HG02759 (cell line): ENCODE data around the gene KIAA0825.

Source experiments
- ATAC-seq: cut with Tn5 transposase; IDR thresholded peaks from one replicate; pipeline ENCODE4 v1.9.1; 2021; ENCODE audit warnings: mild to moderate bottlenecking, moderate library complexity; ENCODE audit not compliant: unreplicated experiment

The KIAA0825 gene

DNA sequence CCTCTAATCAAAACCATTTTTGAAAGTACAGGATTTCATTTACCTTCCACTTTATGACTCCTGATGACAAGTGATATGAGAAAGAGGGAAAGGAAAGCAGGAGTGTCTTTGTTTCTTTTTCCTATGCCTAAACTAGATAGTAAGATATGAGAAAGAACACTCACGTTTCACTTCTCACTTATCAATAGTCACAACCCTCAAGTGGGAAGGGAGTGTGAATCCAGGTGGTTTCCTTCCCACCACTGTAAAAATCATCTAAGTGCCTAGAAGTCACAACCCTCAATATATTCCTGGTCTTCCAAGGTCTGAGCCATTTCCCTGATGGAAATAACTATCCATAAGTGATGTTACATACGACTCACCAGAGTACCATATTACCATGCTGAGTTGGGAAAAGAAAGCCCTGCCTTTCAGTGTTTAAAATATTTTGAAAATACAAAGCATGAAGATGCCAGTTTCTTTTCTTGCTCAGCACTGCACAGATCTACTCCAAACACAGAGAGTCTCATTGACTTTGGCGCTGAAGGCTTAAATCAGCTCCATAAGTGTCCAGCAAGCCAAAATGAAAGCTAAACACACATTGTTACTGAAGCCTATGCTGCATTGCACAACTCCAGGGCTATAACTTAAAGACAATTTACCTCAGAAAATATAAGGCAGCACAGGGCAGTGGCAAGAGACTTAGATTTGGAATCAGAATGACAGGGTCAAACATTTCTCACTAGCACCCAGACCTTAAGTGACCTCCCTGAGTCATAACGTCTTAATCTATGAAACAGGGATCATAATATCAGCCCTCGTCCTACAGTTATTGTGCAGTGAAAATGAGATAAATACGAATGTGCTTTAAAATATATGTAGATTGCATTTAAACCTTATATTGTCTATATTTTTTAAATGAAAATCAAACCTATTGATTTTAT lies 301.2 kb downstream of the KIAA0825 start:
- no peak for ATAC-seq

DNA sequence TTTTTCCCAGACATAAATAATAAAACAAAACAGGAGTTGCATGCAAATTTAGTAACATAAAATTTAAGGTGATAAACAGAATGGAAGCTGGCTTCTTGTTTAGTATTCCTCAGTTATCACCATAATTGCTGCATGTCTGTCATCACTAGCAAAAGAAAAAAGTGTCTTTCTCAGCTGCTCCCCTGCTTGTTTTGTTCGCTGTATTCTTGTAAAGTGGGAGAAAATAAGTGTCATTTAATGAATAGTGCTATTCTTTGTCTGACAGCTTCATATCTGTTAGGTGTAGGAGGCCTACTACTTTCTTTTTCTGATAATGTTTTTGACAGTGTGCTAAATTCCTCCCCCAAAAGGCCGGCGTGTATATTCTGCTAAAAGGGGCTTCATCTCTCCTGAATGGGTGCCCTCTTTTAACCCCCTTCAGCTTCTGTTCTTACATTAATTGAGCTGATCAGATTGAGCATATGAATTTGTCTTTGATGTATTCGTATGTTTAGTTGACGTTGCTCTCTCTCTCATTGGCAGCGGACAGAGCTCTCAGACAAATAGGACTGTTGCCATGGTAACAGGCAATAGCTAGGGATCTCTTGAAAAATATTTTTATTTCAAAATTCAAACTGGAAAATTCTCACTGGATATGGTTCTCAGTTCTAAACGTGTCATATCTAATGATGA lies 303.8 kb downstream of the KIAA0825 start:
- no peak for ATAC-seq

- no peak for ATAC-seq
These were observed 304.7 kb downstream of the KIAA0825 start for GRCh38 chr5:94313696-94314095.

- no peak for ATAC-seq
These were observed 305.2 kb downstream of the KIAA0825 start for GRCh38 chr5:94313188-94313587.

GRCh38 chr5:94312298-94312697 lies 306.1 kb downstream of the KIAA0825 start:
- ATAC-seq = no peak

GRCh38 chr5:94310833-94311232 lies 307.6 kb downstream of the KIAA0825 start:
- no peak for ATAC-seq

- no peak for ATAC-seq
These were observed 309.3 kb downstream of the KIAA0825 start for GRCh38 chr5:94309141-94309540.

DNA sequence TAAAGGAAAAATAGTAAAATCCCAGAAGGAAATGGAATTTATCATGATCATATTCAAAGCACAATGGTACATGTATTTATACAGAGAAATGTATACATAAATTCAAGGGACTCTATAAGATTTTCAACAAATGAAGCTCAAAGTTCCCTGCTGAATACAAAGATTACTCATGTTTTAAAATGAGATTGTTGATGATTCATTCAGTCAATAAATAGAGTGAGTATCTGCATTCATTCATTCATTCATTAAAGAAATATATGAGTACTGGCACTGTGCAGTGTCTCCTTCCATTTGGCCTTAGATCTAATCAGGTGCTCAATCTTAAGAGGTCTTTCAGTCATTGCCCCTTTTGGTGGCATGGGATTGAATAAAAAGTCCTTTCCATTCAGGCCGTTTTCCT lies 310.0 kb downstream of the KIAA0825 start:
- no peak for ATAC-seq

DNA sequence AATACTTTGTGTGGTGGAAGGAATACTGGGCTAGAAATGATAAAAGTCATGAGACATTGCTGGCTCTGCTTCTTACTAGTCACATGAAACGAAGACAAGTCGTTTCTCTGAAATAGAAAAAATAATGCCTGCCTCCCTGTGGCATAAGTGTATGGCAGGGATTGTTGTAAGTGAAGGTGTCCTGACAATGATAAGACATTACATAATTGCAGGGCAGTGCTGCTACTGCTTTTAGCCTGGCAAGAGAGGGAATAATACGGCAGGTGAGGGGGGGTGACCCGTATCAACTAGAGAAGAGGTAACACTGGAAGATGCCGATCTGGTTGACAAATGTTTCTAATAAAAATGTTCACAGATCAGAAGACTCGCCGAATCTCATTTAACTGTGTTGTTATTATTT lies 314.3 kb downstream of the KIAA0825 start:
- ATAC-seq = no peak

DNA sequence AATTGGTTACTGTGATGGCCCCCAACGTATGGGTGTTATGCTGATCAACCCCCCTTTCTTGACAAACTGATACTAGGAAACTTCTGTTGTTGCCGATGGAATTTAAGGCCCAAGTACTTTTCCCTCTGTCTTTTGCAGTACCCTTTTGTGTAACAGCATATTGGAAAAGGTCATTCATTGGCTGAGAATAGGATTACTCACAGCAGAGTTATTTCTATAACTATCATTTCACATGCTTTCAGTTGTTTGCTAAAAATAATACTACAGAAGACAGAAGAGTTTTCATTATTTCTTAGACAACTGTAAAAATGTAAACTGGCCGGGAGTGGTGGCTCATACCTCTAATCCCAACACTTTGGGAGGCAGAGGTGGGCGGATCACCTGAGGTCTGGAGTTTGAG lies 329.5 kb downstream of the KIAA0825 start:
- ATAC-seq = no peak

GRCh38 chr5:94285984-94286383 lies 332.4 kb downstream of the KIAA0825 start:
- no peak for ATAC-seq

DNA sequence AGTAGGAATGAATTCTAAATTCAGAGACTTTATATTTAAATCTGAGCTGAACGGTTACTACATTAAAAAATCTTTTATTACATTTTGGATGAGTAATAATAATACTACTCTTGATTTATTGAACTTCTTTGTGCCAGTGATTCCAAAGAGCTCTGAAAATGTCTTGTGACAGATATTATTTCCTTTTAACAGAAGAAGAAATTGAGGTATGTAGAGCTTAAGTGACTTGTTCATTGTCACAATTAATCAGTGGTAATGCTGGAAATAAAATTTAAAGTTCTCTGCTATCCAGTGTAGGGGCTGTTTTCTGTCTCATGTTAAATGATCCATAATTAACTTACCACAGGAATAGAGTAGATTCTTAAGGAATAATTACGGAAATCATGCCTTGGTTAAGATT lies 335.3 kb downstream of the KIAA0825 start:
- no peak for ATAC-seq

GRCh38 chr5:94281236-94281801 lies 337.1 kb downstream of the KIAA0825 start:
- no peak for ATAC-seq

DNA sequence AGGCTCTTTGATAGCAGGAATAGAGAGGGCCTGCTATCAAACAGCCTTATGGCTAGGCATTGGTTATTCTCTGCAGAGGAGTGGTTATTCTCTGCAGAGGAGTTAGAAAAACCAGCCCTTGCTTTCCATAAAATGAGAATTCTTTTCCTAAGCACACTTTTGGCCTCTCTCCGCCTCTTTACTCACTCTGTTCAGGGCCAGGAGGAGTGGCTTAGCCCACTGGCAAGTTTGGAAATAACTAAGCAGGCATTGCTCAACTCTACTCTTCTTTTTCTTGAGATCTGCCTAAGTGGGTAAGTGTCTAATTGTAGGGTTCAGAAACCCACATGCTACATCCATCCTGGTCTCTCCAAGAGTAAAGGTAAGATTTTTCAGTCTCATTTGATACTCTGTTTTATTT lies 341.7 kb downstream of the KIAA0825 start:
- ATAC-seq = no peak

- ATAC-seq = no peak
These were observed 342.4 kb downstream of the KIAA0825 start for GRCh38 chr5:94276048-94276447.

DNA sequence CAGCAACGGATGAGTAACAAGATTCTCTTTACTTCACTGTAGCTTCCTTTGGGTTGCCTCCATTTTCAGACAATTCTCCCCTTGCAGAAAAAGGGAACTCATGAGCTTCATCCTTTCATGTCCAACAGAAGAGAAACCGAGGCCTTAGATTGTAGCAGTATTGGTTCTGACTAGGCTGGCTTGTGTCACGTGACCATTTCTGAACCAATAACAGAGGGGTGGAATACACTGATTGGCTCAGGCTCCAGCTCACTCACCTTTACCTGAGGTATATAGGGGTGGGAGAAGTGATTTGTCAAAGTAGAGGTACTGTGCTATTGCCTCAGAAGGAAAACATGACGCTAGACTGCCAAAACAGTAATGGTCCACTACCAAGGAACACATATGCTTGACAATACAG lies 343.7 kb downstream of the KIAA0825 start:
- no peak for ATAC-seq

DNA sequence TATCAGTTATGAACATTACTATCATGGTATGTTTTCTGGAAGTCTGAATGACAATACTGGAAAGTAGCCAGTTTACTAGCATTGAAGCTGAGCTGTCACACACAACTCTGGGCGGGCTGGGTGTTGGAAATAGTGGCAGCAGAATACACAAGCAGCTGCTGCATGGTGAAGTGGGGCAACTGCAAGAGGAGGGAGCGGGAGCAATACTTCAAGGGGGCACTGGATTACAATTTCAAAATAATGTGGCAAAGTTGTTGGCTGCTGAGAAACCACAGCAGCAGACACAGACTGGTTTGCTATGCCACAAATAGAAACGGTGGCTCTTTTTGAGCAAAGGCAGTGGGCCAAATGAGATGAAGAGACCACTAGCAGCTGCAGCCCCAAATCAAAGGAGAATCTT lies 350.2 kb downstream of the KIAA0825 start:
- ATAC-seq = no peak

- ATAC-seq = no peak
These were observed 351.0 kb downstream of the KIAA0825 start for GRCh38 chr5:94267350-94267899.

- ATAC-seq = no peak
These were observed 352.2 kb downstream of the KIAA0825 start for GRCh38 chr5:94266170-94266569.

GRCh38 chr5:94263068-94263467 lies 355.3 kb downstream of the KIAA0825 start:
- no peak for ATAC-seq

DNA sequence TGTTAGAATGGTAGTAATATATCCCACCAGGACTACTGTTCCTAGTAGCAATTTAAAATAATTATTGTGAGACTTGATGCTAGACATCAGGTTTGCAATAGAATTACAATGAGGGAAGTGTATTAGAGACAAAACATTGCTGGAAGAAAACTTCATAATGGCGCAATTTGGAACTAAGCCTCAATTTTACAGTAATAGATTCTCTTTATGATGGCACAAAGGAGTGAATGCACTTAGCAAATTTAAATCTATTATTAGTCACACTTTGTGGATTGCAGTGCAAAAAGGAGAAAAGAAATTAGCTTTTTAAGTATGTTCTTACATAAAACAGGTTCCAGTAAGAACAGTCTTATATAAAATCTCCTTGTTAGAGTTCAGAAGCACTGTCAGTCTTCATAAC lies 358.3 kb downstream of the KIAA0825 start:
- ATAC-seq = no peak

DNA sequence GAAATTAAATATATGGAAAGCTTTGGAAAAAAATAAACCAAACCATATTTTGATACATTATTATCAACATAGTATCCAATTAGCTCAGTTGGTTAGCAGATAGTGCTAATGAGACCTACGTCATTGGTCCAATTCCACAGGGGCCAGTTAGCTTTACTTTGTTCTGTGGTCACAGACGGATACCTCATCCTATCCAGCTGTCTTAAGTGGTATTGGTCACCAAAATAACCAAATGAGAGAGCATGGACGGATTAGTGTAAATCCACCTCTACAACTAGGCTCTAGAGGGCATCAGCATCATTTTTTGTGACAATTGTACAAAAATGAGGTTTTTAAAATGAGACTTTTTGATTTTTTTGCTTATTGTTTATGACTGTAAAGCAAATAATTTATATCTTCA lies 364.2 kb downstream of the KIAA0825 start:
- no peak for ATAC-seq
